Measurements from ENCODE around the gene DMBX1.
A peak's percentile ranks its signal among the peaks of the same experiment; 100 is the strongest.

Gene DMBX1

GRCh38 chr1:46474570-46474969, 15.1 kb upstream of the DMBX1 start:
- no peak overlapping the region for H3K4me3 ChIP-seq (ENCODE audit: control insufficient read depth, low read depth, low read length)
- TF ChIP-seq, protein P1, sequence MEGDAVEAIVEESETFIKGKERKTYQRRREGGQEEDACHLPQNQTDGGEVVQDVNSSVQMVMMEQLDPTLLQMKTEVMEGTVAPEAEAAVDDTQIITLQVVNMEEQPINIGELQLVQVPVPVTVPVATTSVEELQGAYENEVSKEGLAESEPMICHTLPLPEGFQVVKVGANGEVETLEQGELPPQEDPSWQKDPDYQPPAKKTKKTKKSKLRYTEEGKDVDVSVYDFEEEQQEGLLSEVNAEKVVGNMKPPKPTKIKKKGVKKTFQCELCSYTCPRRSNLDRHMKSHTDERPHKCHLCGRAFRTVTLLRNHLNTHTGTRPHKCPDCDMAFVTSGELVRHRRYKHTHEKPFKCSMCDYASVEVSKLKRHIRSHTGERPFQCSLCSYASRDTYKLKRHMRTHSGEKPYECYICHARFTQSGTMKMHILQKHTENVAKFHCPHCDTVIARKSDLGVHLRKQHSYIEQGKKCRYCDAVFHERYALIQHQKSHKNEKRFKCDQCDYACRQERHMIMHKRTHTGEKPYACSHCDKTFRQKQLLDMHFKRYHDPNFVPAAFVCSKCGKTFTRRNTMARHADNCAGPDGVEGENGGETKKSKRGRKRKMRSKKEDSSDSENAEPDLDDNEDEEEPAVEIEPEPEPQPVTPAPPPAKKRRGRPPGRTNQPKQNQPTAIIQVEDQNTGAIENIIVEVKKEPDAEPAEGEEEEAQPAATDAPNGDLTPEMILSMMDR (conservative IDR thresholded peaks at IDR 0.05; ENCODE audit: control insufficient read depth, insufficient read depth, low read depth, low read length) = no peak
- DNase-seq (ENCODE audit: low read depth) = no peak

DNA sequence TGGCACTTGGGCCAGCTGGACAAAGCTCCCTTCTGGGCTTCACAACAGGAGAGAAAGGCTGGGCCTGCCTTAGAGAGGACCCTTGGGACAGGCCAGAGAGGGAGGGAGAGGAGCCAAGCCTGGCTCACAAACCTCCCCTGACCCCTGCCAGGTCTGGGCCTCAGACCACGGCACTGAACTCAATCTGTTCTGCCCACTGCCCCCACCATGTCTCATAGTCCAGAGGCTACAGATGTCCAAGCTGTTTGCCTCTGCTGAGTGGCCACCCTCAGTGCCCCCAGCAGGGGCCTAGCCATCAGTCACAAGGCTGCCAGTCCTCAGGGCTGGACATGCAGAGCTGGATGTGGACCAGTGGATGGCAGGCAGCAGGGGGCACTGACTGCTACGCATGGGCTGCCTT, 13.0 kb upstream of the DMBX1 start:
- TF ChIP-seq, protein P1 (conservative IDR thresholded peaks at IDR 0.05; ENCODE audit: control insufficient read depth, insufficient read depth, low read depth, low read length) = no peak
- no peak for DNase-seq (ENCODE audit: low read depth)
- no peak overlapping the region for H3K4me3 ChIP-seq (ENCODE audit: control insufficient read depth, low read depth, low read length)

GRCh38 chr1:46477153-46477929, 12.3 kb upstream of the DMBX1 start:
- TF ChIP-seq, protein P1 (conservative IDR thresholded peaks at IDR 0.05; ENCODE audit: control insufficient read depth, insufficient read depth, low read depth, low read length) = peak; percentile 93
- DNase-seq (ENCODE audit: low read depth) = peak; percentile 71
- H3K4me3 ChIP-seq (ENCODE audit: control insufficient read depth, low read depth, low read length) = no peak overlapping the region

DNA sequence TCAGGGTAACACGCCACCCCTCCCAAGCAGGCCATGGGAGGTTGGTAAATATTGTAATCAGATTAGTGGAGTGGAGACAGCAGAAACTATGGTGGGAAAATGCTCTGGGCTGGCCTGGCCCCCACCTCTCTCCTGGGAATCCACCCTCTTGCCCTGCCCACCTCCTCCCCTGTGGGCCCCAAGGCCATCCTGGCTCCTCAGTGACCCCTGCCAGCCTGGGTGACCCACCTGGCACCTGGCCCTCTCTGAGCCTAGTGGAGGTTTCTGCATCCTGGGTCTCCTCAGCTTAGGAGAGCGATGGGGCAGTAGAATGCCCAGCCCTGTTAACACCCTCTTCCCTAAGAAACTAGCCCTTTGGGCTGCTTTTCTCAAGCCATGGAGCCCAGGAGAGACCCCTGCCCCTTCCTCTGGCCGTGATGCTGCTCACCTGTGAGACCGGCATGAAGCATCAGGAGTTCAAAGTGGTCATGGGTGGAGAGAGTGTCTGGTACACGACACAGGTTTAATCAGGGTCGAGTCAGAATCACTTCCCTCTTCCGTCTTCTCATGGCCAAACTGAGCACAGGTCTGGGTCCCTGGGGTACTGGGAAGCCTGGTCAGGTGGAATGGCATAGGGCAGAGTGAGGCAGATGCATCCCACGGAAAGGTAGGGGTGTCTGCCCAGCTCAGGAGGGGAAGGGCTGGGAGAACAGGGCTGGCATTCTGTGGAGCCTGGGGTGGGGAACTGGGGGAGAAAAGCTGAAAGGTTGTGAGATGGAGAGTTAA, 10.7 kb upstream of the DMBX1 start:
- DNase-seq (ENCODE audit: low read depth) = no peak
- no peak overlapping the region for H3K4me3 ChIP-seq (ENCODE audit: control insufficient read depth, low read depth, low read length)
- TF ChIP-seq, protein P1 (conservative IDR thresholded peaks at IDR 0.05; ENCODE audit: control insufficient read depth, insufficient read depth, low read depth, low read length) = no peak

DNA sequence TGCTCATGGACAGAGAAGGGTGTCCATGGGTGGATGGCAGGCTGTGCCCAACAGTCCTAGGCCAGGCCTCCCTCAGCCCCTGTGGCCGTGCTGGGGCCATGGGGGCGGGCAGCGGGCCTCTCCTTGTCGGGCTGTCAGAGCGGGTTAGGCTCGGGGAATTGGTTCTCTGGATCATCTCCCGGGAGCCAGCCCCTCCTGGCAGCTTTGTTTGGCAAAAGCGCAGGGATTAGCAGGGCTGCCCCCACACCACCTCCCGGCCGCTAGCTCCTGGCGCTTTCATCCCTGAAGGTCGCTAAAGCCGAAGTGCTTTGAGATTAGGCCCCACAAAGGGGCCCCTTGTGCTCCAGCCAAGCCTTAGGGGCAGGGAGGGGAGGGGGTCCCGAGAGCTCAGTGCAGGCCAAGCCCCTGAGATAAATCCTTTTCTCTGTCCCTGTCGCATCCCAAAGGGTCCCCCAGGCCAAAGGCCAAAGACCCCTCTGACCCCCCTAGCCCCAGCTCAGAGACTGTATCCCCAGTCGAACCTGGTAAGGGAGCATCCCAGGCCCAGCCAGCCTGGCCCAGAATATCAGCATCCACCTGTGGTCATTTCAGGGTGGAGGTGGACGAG, 9.8 kb upstream of the DMBX1 start:
- TF ChIP-seq, protein P1 (conservative IDR thresholded peaks at IDR 0.05; ENCODE audit: control insufficient read depth, insufficient read depth, low read depth, low read length) = no peak
- DNase-seq (ENCODE audit: low read depth) = no peak
- H3K4me3 ChIP-seq (ENCODE audit: control insufficient read depth, low read depth, low read length) = no peak overlapping the region

DNA sequence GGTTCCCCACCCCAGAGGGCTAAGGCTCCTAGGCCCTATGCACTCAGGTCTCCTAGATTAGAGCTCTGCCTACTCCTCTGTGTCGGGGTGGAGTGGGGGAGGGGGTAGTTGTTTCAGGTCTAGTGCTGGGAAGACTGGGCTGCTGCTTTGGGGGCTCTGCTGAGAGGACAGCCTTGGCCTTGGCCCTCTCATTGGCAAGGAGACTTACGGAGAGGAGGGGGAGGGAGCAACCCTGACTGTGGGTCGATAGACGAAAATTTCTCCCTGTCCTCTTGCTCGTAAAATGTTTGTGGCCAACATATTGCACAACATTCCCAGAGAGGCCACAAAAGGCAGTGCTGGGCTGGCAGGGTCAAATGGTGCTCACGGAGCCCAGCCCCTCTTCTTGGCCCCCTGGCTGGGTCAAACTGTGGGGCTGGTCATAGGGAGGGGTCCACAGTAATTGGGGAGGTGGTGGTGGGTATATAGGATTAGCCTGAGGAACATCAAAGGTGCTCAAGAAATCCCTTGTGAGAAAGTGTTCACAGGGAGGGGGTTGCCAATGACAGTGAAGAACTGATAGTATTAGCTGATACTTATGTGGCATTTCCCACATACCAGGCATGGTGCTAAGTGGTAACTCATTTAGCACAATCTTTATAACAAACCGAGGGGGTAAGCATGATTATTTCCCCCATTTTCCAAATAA, 8.5 kb upstream of the DMBX1 start:
- H3K4me3 ChIP-seq (ENCODE audit: control insufficient read depth, low read depth, low read length) = no peak overlapping the region
- DNase-seq (ENCODE audit: low read depth) = no peak
- TF ChIP-seq, protein P1 (conservative IDR thresholded peaks at IDR 0.05; ENCODE audit: control insufficient read depth, insufficient read depth, low read depth, low read length) = no peak

Measured in fibroblast of mammary gland (primary cell).